SK-N-MC (cell line): ENCODE results near the gene PSMC3.

Experiments
- EZH2 ChIP-seq: fragments of 200-600 bp; sonication (generic); IDR thresholded peaks from one replicate; pipeline ENCODE4 v1.6.1; 2017; ENCODE audit warnings: antibody characterized with exemption
- FOXP2 ChIP-seq: optimal IDR thresholded peaks from 2 replicates; pipeline ENCODE3; 2011; ENCODE audit warnings: mild to moderate bottlenecking, moderate library complexity; ENCODE audit not compliant: insufficient read depth; ENCODE audit errors: extremely low read length, control extremely low read depth
- POLR2AphosphoS5 ChIP-seq: IDR thresholded peaks from 2 replicates; pipeline ENCODE4 v1.6.1; 2012; ENCODE audit warnings: mild to moderate bottlenecking, low read depth, low read length, borderline replicate concordance

DNA sequence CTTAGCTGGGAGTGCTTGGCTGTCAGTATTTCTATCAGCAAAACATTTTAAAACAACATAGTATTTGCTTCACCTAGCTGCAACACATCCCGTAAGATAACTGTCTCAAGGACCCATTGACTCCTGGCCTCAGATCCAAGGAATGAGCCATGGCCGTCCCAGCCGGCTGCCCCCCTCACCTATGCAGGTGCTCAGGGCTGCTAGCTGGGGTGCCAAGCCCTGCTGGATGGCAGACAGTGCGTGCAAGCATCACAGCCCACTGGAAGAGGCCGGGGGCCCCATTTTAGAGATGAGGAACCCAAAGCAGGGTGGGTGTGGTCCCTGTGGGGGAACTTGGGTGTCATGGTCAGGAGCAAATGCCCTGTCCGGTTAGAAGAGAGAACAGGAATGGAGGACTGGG, 8.5 kb downstream of the PSMC3 start:
- TF ChIP-seq POLR2AphosphoS5: peak; percentile 18; the same call in 1 of the 2 replicates
- TF ChIP-seq EZH2: no peak
- no peak for TF ChIP-seq FOXP2
